SK-N-SH (cell line): ENCODE results near the gene EDN3.

Experiments
- CHD2 ChIP-seq: fragments of 150-350 bp; IDR thresholded peaks from 2 replicates; pipeline ENCODE4 v1.6.1; 2018; ENCODE audit warnings: low read length; ENCODE audit not compliant: partially characterized antibody
- EP300 ChIP-seq, 2 experiments: IDR thresholded peaks; 2 replicates each; pipeline versions ENCODE4 v1.4.0 to v1.6.1; 2012; ENCODE audit warnings: borderline replicate concordance in 1 of 2, low read depth in 1 of 2, low read length in 1 of 2
- FOSL2 ChIP-seq: IDR thresholded peaks from 2 replicates; pipeline ENCODE4 v1.4.0; 2012; ENCODE audit warnings: low read depth, mild to moderate bottlenecking, moderate library complexity, borderline replicate concordance
- FOXJ3 ChIP-seq: sonication (generic); formaldehyde crosslinking; IDR thresholded peaks from 2 replicates; pipeline ENCODE4 v1.5.1; 2020; ENCODE audit warnings: mild to moderate bottlenecking, missing genetic modification reagents
- MEF2A ChIP-seq: IDR thresholded peaks from 2 replicates; pipeline ENCODE4 v1.4.0; 2012; ENCODE audit warnings: low read depth, borderline replicate concordance
- NFIC ChIP-seq: IDR thresholded peaks from 2 replicates; pipeline ENCODE4 v1.4.0; 2012; ENCODE audit warnings: borderline replicate concordance
- POLR2AphosphoS5 ChIP-seq: IDR thresholded peaks from 2 replicates; pipeline ENCODE4 v1.6.1; 2012; ENCODE audit warnings: low read depth, low read length
- RFX5 ChIP-seq: IDR thresholded peaks from 2 replicates; pipeline ENCODE4 v1.6.1; 2012; ENCODE audit warnings: mild to moderate bottlenecking, improper control_type of control experiment, low read length
- TCF12 ChIP-seq: IDR thresholded peaks from 2 replicates; pipeline ENCODE4 v1.4.0; 2012
- TF ChIP-seq, protein P1 (sequence below): fragments of 200-600 bp; sonication (generic); IDR thresholded peaks from 2 replicates; pipeline ENCODE4 v1.6.1; 2017; ENCODE audit warnings: antibody characterized with exemption, mild to moderate bottlenecking, moderate library complexity
- TF ChIP-seq, protein P2 (sequence below): fragments of 150-350 bp; IDR thresholded peaks from 2 replicates; pipeline ENCODE4 v1.6.1; 2017; ENCODE audit warnings: antibody characterized with exemption, low read length, low read depth, borderline replicate concordance

DNA sequence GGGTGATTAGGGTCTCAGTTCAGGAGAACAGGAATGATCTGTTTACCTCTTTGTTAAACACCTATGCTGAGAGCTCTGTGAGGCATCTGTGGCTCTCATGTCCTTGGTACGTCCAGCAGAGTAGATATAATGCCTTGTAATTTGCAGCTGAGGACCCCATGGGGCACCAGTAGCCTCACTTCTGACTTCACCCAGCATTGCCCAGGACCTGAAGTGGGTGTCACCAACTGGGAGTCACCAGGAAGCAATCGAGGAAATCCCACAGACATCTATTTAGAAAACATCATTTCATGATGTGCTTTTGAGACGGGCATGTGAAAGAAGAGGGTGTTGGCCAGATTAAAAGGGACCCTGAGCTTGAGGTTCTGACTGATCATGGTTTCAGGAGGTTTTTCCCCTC lies 8.8 kb downstream of the EDN3 start:
- TF ChIP-seq, protein P1, sequence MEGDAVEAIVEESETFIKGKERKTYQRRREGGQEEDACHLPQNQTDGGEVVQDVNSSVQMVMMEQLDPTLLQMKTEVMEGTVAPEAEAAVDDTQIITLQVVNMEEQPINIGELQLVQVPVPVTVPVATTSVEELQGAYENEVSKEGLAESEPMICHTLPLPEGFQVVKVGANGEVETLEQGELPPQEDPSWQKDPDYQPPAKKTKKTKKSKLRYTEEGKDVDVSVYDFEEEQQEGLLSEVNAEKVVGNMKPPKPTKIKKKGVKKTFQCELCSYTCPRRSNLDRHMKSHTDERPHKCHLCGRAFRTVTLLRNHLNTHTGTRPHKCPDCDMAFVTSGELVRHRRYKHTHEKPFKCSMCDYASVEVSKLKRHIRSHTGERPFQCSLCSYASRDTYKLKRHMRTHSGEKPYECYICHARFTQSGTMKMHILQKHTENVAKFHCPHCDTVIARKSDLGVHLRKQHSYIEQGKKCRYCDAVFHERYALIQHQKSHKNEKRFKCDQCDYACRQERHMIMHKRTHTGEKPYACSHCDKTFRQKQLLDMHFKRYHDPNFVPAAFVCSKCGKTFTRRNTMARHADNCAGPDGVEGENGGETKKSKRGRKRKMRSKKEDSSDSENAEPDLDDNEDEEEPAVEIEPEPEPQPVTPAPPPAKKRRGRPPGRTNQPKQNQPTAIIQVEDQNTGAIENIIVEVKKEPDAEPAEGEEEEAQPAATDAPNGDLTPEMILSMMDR: no peak
- TF ChIP-seq RFX5 (no peak), POLR2AphosphoS5 (no peak), EP300 (IDR thresholded peaks at IDR 0.05; ENCODE audit: borderline replicate concordance in 1 of 2, low read depth in 1 of 2, low read length in 1 of 2) (no peak), FOSL2 (no peak), CHD2 (no peak), FOXJ3 (CRISPR knock-in tag) (no peak), TCF12 (no peak), MEF2A (no peak), NFIC (no peak)
- TF ChIP-seq, protein P2, sequence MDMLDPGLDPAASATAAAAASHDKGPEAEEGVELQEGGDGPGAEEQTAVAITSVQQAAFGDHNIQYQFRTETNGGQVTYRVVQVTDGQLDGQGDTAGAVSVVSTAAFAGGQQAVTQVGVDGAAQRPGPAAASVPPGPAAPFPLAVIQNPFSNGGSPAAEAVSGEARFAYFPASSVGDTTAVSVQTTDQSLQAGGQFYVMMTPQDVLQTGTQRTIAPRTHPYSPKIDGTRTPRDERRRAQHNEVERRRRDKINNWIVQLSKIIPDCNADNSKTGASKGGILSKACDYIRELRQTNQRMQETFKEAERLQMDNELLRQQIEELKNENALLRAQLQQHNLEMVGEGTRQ: no peak
